Mucosa of descending colon (tissue), 3 donors: ENCODE data around the gene ATP10D. TPM values are rescaled to one million over a fixed set of nuclear protein-coding genes. Genes with fewer than 3 reads are reported as not detected.

Experiments used
- ATAC-seq: fragments of 200-7000 bp; cut with Tn5 transposase; one replicate; pipeline ENCODE4 v1.9.1; 2020; ENCODE audit warnings: mild to moderate bottlenecking, moderate library complexity
- DNase-seq, 3 donors: peaks; one replicate each; pipeline ENCODE4 v3.0.0-alpha.2; 2020
- H3K36me3 ChIP-seq: fragments of 200-600 bp; one replicate; pipeline ENCODE4 v1.8.0; 2021; ENCODE audit warnings: low read depth, mild to moderate bottlenecking
- H3K4me1 ChIP-seq: fragments of 200-600 bp; one replicate; pipeline ENCODE4 v1.8.0; 2021; ENCODE audit warnings: low read depth, mild to moderate bottlenecking
- H3K4me3 ChIP-seq: fragments of 200-600 bp; one replicate; pipeline ENCODE4 v1.8.0; 2021; ENCODE audit warnings: mild to moderate bottlenecking
- H3K9me3 ChIP-seq: fragments of 200-600 bp; one replicate; pipeline ENCODE4 v1.8.0; 2021; ENCODE audit warnings: mild to moderate bottlenecking
- CTCF ChIP-seq: fragments of 200-600 bp; IDR thresholded peaks from one replicate; pipeline ENCODE4 v1.8.0; 2022; ENCODE audit warnings: antibody characterized with exemption, mild to moderate bottlenecking
- intact Hi-C, 2 donors: fragments of 100-400 bp; cut with DNase I in 1 of 2; cut with micrococcal nuclease in 1 of 2; formaldehyde crosslinking; loops; one replicate each; pipeline versions ENCODE4 v1.11.0 to v1.11.1; 2022; cut with DNase I, micrococcal nuclease
- total RNA-seq, 3 donors: library from RNA; stranded (reverse); fragmentation: NEBNext Ultra II Directional in 2 of 3; extraction: Animal tissue kit (Norgen Biotek cat#: 25700) in 2 of 3; gene quantifications; one replicate each; pipeline versions ENCODE4 v1.2.1 to v1.2.4, GENCODE V29; 2021 to 2023
- donor health status: DM: no; HTN: no; CAD: no; lungs with moderate emphysema.
- donor health status: DM: no; HTN: no; CAD: no.
- donor health status: DM: no; HTN: yes; CAD: no.

The ATP10D gene
- total RNA-seq, 3 donors from 2014 or later, result 9.9 to 24.9 (median 11.4) TPM

GRCh38 chr4:47562297-47562696 is 77.2 kb downstream of the ATP10D start:
- intact Hi-C loops, result no loop called here

DNA sequence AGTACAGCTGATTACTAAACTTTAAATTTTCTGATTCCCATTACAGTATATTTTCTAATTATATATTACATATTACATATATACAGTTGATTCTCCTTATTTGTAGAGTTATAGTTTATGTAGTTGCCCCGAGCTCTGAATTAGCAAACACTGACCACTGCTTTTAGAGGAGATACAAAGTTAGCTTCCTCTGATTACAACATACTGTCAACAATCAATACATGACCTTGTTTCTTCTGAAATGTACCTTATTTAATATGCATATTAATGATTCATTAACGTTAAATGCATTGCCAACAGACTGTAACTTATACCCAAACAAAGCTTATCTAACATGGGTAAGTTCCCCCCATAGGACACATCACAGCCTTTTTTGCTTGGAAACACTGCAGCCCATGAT is 81.5 kb downstream of the ATP10D start:
- H3K36me3 ChIP-seq, result no peaks in the 10 kb centered on the region
- ATAC-seq, result no peak
- intact Hi-C loops, result no loop called here

More at GRCh38 chr4:47562297-47562696, 77.2 kb downstream of the ATP10D start:
- Histone ChIP-seq H3K9me3 (no peaks in the 10 kb centered on the region), H3K4me3 (no peak overlapping the region), H3K4me1 (no peaks in the 10 kb centered on the region), H3K36me3 (no peaks in the 10 kb centered on the region)
- no peak for TF ChIP-seq CTCF
- DNase-seq (no peak), ATAC-seq (no peak)

DNA sequence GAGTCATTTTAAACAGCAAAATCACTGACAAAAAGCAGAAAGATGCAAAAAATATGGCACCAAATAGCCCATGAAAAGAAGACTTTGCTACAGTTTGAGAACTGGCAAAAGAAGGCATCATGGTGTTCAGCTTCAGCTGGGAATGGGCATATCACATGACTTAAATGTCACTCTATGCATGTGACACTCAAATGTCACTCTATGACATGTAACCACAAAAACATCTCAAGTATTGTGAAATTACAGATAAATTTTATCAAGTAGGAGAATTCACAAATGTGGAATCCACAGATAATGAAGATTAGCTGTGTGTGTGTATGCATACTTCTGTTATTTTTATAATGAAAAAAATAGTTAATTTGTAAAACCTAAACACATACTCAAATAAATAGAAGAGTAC is 81.9 kb downstream of the ATP10D start:
- no peaks in the 10 kb centered on the region for H3K9me3 ChIP-seq
- H3K4me1 ChIP-seq, result no peaks in the 10 kb centered on the region
- no peak for TF ChIP-seq CTCF
- H3K4me3 ChIP-seq, result no peak overlapping the region
- intact Hi-C loops, result no loop called here
- no peak for DNase-seq
- no peak for ATAC-seq
- no peaks in the 10 kb centered on the region for H3K36me3 ChIP-seq

More for the DNA sequence above, 81.5 kb downstream of the ATP10D start:
- no peak for TF ChIP-seq CTCF
- H3K4me1 ChIP-seq, result no peaks in the 10 kb centered on the region
- no peaks in the 10 kb centered on the region for H3K9me3 ChIP-seq
- no peak overlapping the region for H3K4me3 ChIP-seq
- DNase-seq, result no peak

- intact Hi-C loops, result no loop called here
- Histone ChIP-seq H3K36me3 (no peaks in the 10 kb centered on the region), H3K4me1 (no peaks in the 10 kb centered on the region), H3K4me3 (no peak overlapping the region), H3K9me3 (no peaks in the 10 kb centered on the region)
- no peak for ATAC-seq
- DNase-seq, result no peak
- no peak for TF ChIP-seq CTCF
Measured at GRCh38 chr4:47567511-47567910, 82.4 kb downstream of the ATP10D start.

GRCh38 chr4:47570816-47571215 is 85.7 kb downstream of the ATP10D start:
- ATAC-seq (no peak), DNase-seq (no peak)
- Histone ChIP-seq H3K4me3 (no peak overlapping the region), H3K9me3 (no peaks in the 10 kb centered on the region), H3K36me3 (no peaks in the 10 kb centered on the region), H3K4me1 (no peaks in the 10 kb centered on the region)
- intact Hi-C loops, result no loop called here
- no peak for TF ChIP-seq CTCF

GRCh38 chr4:47572981-47573380 is 87.9 kb downstream of the ATP10D start:
- Histone ChIP-seq H3K9me3 (no peaks in the 10 kb centered on the region), H3K36me3 (no peaks in the 10 kb centered on the region), H3K4me1 (no peaks in the 10 kb centered on the region), H3K4me3 (no peak overlapping the region)
- intact Hi-C loops, result no loop called here
- DNase-seq, result no peak
- ATAC-seq, result no peak
- TF ChIP-seq CTCF, result no peak
